ENCODE measurements around the gene AOC2.

GRCh38 chr17:42845918-42846593 is 1.7 kb downstream of the AOC2 start:
- TF ChIP-seq, protein P1, sequence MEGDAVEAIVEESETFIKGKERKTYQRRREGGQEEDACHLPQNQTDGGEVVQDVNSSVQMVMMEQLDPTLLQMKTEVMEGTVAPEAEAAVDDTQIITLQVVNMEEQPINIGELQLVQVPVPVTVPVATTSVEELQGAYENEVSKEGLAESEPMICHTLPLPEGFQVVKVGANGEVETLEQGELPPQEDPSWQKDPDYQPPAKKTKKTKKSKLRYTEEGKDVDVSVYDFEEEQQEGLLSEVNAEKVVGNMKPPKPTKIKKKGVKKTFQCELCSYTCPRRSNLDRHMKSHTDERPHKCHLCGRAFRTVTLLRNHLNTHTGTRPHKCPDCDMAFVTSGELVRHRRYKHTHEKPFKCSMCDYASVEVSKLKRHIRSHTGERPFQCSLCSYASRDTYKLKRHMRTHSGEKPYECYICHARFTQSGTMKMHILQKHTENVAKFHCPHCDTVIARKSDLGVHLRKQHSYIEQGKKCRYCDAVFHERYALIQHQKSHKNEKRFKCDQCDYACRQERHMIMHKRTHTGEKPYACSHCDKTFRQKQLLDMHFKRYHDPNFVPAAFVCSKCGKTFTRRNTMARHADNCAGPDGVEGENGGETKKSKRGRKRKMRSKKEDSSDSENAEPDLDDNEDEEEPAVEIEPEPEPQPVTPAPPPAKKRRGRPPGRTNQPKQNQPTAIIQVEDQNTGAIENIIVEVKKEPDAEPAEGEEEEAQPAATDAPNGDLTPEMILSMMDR (optimal IDR thresholded peaks at IDR 0.05 in 1 of 3, IDR thresholded peaks at IDR 0.05 in 1 of 3, conservative IDR thresholded peaks at IDR 0.05 in 1 of 3; ENCODE audit: extremely low read depth in 1 of 3, insufficient read depth in 2 of 3, low read length in 3 of 3), result no peak
- no peak for TF ChIP-seq EZH2 (IDR thresholded peaks at IDR 0.05; ENCODE audit: low read length)
